IPS-15b (cell line): Measurements from ENCODE around the gene IFNG-AS1.

Experiments used
- H3K27me3 ChIP-seq: one replicate; pipeline ENCODE4 v1.6.1; 2013; ENCODE audit warnings: low read length; ENCODE audit not compliant: control insufficient read depth, insufficient read depth
- H3K36me3 ChIP-seq: one replicate; pipeline ENCODE4 v1.6.1; 2013; ENCODE audit warnings: low read length; ENCODE audit not compliant: control insufficient read depth, insufficient read depth
- H3K4me1 ChIP-seq: one replicate; pipeline ENCODE4 v1.6.1; 2013; ENCODE audit warnings: mild to moderate bottlenecking, low read length; ENCODE audit not compliant: control insufficient read depth, insufficient read depth
- H3K4me3 ChIP-seq: one replicate; pipeline ENCODE4 v1.5.1; 2013; ENCODE audit warnings: low read depth, low read length
- H3K9ac ChIP-seq: one replicate; pipeline ENCODE4 v1.6.1; 2013; ENCODE audit warnings: low read depth, mild to moderate bottlenecking, low read length
- H3K9me3 ChIP-seq: one replicate; pipeline ENCODE4 v1.6.1; 2013; ENCODE audit warnings: mild to moderate bottlenecking, low read length; ENCODE audit not compliant: control insufficient read depth, insufficient read depth

IFNG-AS1 gene

DNA sequence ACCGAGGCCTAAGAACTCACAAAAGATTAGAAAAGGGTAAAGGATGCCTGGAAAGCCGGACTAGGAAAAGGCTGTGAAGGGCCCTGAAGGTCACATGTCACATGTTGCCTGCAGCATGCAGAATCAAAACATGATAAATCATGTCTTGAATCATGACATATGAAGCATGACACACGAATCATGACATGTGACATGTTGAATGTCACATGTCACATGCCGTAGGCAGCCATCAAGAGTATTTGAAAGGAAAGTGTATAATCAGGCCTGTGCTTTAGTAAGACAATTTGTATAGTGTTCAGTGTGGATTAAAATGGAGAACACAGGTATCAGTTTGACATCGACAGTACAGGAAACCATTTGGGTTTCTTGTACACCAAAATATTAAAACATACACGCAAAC is 30.8 kb downstream of the IFNG-AS1 start:
- H3K36me3 ChIP-seq = no peaks in the 10 kb centered on the region
- H3K9me3 ChIP-seq = no peaks in the 10 kb centered on the region
- H3K4me3 ChIP-seq = no peak overlapping the region
- no peaks in the 10 kb centered on the region for H3K27me3 ChIP-seq
- H3K4me1 ChIP-seq = no peaks in the 10 kb centered on the region
- no peak overlapping the region for H3K9ac ChIP-seq

DNA sequence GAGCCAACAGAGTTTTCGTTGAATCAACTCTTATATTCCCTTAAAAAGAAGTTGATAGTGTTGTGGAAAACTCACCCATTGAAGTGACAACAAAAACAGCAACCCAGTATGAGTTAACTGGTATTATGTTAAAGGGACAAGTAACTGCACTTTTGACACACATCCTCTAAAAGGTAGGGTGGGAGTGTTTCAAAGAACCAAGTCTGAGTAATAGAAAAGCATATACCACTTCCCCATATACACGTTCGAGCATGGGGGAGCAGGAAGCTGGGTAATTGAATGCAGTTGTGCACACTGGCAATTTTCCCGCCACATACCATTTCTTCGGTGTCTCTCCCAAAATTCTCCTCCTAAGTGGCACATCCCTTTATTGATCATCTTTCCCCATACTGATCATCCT is 31.5 kb downstream of the IFNG-AS1 start:
- no peak overlapping the region for H3K4me3 ChIP-seq
- H3K27me3 ChIP-seq = no peaks in the 10 kb centered on the region
- no peaks in the 10 kb centered on the region for H3K9me3 ChIP-seq
- no peak overlapping the region for H3K9ac ChIP-seq
- no peaks in the 10 kb centered on the region for H3K4me1 ChIP-seq
- H3K36me3 ChIP-seq = no peaks in the 10 kb centered on the region

DNA sequence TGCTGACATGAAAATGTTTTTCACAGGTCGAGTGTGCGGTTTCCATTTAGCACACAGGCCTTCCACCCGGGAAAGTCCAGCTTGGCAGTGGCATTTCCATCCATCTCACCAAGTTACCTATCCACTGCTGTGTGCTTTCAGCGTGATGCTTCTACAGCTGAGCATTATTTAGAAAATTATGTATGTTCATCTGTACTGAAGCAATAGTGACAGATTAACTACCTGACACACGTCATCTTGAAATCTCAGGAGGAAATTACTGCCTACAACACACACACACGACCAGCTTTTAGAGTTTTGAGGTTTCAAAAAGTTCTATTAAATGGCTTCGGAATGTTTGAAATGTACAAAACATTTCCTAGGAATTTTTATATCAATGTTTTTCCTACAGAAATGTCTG is 39.4 kb downstream of the IFNG-AS1 start:
- H3K4me1 ChIP-seq = no peaks in the 10 kb centered on the region
- no peak overlapping the region for H3K4me3 ChIP-seq

DNA sequence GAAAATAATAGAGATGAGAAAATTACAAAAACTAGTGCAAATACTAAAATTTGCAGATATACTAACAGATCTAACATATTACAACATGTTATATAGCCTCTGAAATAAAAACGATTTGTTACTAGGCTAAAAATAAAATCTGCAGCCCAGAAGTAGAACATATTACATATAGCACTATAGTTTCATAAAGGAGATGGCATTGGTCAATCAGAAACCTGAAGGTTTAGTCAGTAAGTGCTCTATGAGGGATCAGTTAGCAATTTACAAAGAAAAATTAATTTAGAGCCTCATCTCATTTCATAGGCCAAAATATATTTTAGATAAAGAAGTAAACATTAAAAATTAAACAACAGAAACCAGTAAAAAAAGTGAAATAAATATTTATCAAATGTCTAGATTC is 41.0 kb downstream of the IFNG-AS1 start:
- no peak overlapping the region for H3K9ac ChIP-seq
- no peaks in the 10 kb centered on the region for H3K9me3 ChIP-seq
- H3K36me3 ChIP-seq = no peaks in the 10 kb centered on the region
- no peak overlapping the region for H3K4me3 ChIP-seq
- H3K27me3 ChIP-seq = no peaks in the 10 kb centered on the region
- no peaks in the 10 kb centered on the region for H3K4me1 ChIP-seq

More for the DNA sequence above, 39.4 kb downstream of the IFNG-AS1 start:
- no peak overlapping the region for H3K9ac ChIP-seq
- no peaks in the 10 kb centered on the region for H3K27me3 ChIP-seq
- H3K9me3 ChIP-seq = no peaks in the 10 kb centered on the region
- no peaks in the 10 kb centered on the region for H3K36me3 ChIP-seq

DNA sequence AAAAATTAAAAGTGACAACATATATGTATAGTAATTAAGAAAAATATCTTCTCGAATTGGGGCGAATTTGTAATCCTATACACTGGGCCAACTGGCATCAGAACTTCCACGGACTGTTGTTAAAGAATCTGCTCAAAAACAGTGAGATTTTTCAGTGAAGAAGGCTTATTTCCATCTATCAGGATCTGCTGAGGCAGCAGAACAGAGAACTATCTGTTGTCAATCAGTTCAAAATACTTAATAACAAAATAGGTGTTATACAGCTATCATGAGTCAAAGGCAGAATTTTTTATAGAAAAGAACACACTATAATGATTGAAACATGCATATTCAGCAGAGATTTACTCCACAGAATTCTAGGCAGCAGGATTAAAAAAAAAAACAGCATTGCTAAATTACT is 41.9 kb downstream of the IFNG-AS1 start:
- Histone ChIP-seq H3K27me3 (no peaks in the 10 kb centered on the region), H3K36me3 (no peaks in the 10 kb centered on the region), H3K9me3 (no peaks in the 10 kb centered on the region), H3K4me3 (no peak overlapping the region), H3K4me1 (no peaks in the 10 kb centered on the region), H3K9ac (no peak overlapping the region)

- Histone ChIP-seq H3K9me3 (no peaks in the 10 kb centered on the region), H3K36me3 (no peaks in the 10 kb centered on the region), H3K27me3 (no peaks in the 10 kb centered on the region), H3K4me3 (no peak overlapping the region), H3K9ac (no peak overlapping the region), H3K4me1 (no peaks in the 10 kb centered on the region)
These were observed 42.9 kb downstream of the IFNG-AS1 start for GRCh38 chr12:68031881-68032739.

GRCh38 chr12:68034567-68034966 is 45.3 kb downstream of the IFNG-AS1 start:
- no peaks in the 10 kb centered on the region for H3K9me3 ChIP-seq
- no peaks in the 10 kb centered on the region for H3K36me3 ChIP-seq
- H3K4me1 ChIP-seq = no peaks in the 10 kb centered on the region
- H3K4me3 ChIP-seq = no peak overlapping the region
- no peaks in the 10 kb centered on the region for H3K27me3 ChIP-seq
- no peak overlapping the region for H3K9ac ChIP-seq

DNA sequence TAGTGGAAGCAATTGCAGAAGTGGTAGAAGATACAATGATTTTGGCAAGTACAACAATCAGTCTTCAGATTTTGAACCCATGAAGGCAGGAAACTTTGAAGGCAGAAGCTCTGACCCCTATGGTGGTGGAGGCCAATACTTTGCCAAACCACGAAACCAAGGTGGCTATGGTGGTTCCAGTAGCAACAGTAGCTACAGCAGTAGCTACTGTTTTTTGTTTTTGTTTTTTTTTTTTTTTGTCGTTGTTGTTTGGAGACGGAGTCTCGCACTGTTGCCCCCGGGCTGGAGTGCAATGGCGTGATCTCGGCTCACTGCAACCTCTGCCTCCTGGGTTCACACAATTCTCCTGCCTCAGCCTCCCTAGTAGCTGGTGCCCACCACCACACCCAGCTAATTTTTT is 47.4 kb downstream of the IFNG-AS1 start:
- Histone ChIP-seq H3K9ac (no peak overlapping the region), H3K4me1 (no peaks in the 10 kb centered on the region), H3K36me3 (no peaks in the 10 kb centered on the region), H3K27me3 (no peaks in the 10 kb centered on the region), H3K4me3 (no peak overlapping the region), H3K9me3 (no peaks in the 10 kb centered on the region)

GRCh38 chr12:68037616-68038255 is 48.5 kb downstream of the IFNG-AS1 start:
- H3K4me1 ChIP-seq = no peaks in the 10 kb centered on the region

DNA sequence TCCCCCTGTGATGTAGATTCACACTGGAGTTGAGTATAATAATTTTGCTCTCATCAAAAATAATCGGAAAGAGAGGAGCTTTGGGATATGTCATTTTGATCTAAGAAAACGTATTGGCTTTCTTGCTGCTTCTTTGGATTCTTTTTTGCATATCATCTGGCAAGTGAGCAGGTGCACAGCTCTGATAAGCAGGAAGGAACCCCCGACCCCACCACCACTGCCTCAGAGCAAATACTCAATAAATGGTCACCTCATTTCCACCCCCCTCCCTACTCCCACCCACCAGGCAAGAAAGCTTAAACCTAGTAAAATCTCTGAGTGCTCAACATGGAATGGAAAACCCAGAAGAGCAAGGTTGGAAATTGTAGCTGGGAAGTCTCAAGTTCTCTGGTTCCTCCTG is 49.4 kb downstream of the IFNG-AS1 start:
- Histone ChIP-seq H3K4me3 (no peak overlapping the region), H3K9ac (no peak overlapping the region), H3K27me3 (no peaks in the 10 kb centered on the region), H3K4me1 (no peaks in the 10 kb centered on the region), H3K9me3 (no peaks in the 10 kb centered on the region), H3K36me3 (no peaks in the 10 kb centered on the region)

More at GRCh38 chr12:68037616-68038255, 48.5 kb downstream of the IFNG-AS1 start:
- Histone ChIP-seq H3K36me3 (no peaks in the 10 kb centered on the region), H3K27me3 (no peaks in the 10 kb centered on the region), H3K9me3 (no peaks in the 10 kb centered on the region), H3K4me3 (no peak overlapping the region), H3K9ac (no peak overlapping the region)

- Histone ChIP-seq H3K4me3 (no peak overlapping the region), H3K9me3 (no peaks in the 10 kb centered on the region), H3K9ac (no peak overlapping the region), H3K36me3 (no peaks in the 10 kb centered on the region), H3K4me1 (no peaks in the 10 kb centered on the region), H3K27me3 (no peaks in the 10 kb centered on the region)
These were observed 51.3 kb downstream of the IFNG-AS1 start for GRCh38 chr12:68040450-68041075.
